SK-N-SH (cell line): ENCODE data around the gene TSC22D2.

Source experiments
- CHD2 ChIP-seq: fragments of 150-350 bp; IDR thresholded peaks from 2 replicates; pipeline ENCODE4 v1.6.1; 2018; ENCODE audit warnings: low read length; ENCODE audit not compliant: partially characterized antibody
- EZH2phosphoT487 ChIP-seq: fragments of 200-600 bp; sonication (generic); IDR thresholded peaks from 2 replicates; pipeline ENCODE4 v1.6.1; 2017; ENCODE audit warnings: low read depth, mixed run types, mild to moderate bottlenecking, antibody characterized with exemption, moderate library complexity, borderline replicate concordance
- JUND ChIP-seq: IDR thresholded peaks from 2 replicates; pipeline ENCODE4 v1.4.0; 2012
- MXI1 ChIP-seq: IDR thresholded peaks from 2 replicates; pipeline ENCODE4 v1.6.1; 2012; ENCODE audit warnings: mild to moderate bottlenecking, low read depth, low read length, improper control_type of control experiment
- NRF1 ChIP-seq: IDR thresholded peaks from 2 replicates; pipeline ENCODE4 v1.6.1; 2012; ENCODE audit warnings: low read depth, mild to moderate bottlenecking, low read length
- POLR2AphosphoS5 ChIP-seq: IDR thresholded peaks from 2 replicates; pipeline ENCODE4 v1.6.1; 2012; ENCODE audit warnings: low read depth, low read length
- RFX5 ChIP-seq: IDR thresholded peaks from 2 replicates; pipeline ENCODE4 v1.6.1; 2012; ENCODE audit warnings: mild to moderate bottlenecking, improper control_type of control experiment, low read length
- SIN3A ChIP-seq: IDR thresholded peaks from 2 replicates; pipeline ENCODE4 v1.6.1; 2012; ENCODE audit warnings: low read depth, mild to moderate bottlenecking, low read length, moderate library complexity, borderline replicate concordance
- ZBTB33 ChIP-seq: IDR thresholded peaks from 2 replicates; pipeline ENCODE4 v1.4.0; 2012; ENCODE audit warnings: low read depth, borderline replicate concordance
- TF ChIP-seq, protein P1 (sequence below): fragments of 200-600 bp; sonication (generic); IDR thresholded peaks from 2 replicates; pipeline ENCODE4 v1.6.1; 2017; ENCODE audit warnings: antibody characterized with exemption, mild to moderate bottlenecking, moderate library complexity
- TF ChIP-seq, protein P2 (sequence below): IDR thresholded peaks from 2 replicates; pipeline ENCODE4 v1.4.0; 2012; ENCODE audit warnings: low read depth
- TF ChIP-seq, protein P3 (sequence below): IDR thresholded peaks from 2 replicates; pipeline ENCODE4 v1.4.0; 2012; ENCODE audit warnings: low read depth, borderline replicate concordance
- TF ChIP-seq, protein P4 (sequence below): IDR thresholded peaks from 2 replicates; pipeline ENCODE4 v1.6.1; 2012; ENCODE audit warnings: mild to moderate bottlenecking, low read depth, low read length, moderate library complexity

- TF ChIP-seq, protein P1, sequence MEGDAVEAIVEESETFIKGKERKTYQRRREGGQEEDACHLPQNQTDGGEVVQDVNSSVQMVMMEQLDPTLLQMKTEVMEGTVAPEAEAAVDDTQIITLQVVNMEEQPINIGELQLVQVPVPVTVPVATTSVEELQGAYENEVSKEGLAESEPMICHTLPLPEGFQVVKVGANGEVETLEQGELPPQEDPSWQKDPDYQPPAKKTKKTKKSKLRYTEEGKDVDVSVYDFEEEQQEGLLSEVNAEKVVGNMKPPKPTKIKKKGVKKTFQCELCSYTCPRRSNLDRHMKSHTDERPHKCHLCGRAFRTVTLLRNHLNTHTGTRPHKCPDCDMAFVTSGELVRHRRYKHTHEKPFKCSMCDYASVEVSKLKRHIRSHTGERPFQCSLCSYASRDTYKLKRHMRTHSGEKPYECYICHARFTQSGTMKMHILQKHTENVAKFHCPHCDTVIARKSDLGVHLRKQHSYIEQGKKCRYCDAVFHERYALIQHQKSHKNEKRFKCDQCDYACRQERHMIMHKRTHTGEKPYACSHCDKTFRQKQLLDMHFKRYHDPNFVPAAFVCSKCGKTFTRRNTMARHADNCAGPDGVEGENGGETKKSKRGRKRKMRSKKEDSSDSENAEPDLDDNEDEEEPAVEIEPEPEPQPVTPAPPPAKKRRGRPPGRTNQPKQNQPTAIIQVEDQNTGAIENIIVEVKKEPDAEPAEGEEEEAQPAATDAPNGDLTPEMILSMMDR, result no peak
- TF ChIP-seq EZH2phosphoT487 (no peak), MXI1 (no peak), JUND (no peak), POLR2AphosphoS5 (no peak), CHD2 (no peak), SIN3A (no peak), NRF1 (no peak), RFX5 (no peak), ZBTB33 (no peak)
- TF ChIP-seq, protein P2, sequence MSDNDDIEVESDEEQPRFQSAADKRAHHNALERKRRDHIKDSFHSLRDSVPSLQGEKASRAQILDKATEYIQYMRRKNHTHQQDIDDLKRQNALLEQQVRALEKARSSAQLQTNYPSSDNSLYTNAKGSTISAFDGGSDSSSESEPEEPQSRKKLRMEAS, result no peak
- TF ChIP-seq, protein P3, sequence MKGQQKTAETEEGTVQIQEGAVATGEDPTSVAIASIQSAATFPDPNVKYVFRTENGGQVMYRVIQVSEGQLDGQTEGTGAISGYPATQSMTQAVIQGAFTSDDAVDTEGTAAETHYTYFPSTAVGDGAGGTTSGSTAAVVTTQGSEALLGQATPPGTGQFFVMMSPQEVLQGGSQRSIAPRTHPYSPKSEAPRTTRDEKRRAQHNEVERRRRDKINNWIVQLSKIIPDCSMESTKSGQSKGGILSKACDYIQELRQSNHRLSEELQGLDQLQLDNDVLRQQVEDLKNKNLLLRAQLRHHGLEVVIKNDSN, result no peak
- TF ChIP-seq, protein P4, sequence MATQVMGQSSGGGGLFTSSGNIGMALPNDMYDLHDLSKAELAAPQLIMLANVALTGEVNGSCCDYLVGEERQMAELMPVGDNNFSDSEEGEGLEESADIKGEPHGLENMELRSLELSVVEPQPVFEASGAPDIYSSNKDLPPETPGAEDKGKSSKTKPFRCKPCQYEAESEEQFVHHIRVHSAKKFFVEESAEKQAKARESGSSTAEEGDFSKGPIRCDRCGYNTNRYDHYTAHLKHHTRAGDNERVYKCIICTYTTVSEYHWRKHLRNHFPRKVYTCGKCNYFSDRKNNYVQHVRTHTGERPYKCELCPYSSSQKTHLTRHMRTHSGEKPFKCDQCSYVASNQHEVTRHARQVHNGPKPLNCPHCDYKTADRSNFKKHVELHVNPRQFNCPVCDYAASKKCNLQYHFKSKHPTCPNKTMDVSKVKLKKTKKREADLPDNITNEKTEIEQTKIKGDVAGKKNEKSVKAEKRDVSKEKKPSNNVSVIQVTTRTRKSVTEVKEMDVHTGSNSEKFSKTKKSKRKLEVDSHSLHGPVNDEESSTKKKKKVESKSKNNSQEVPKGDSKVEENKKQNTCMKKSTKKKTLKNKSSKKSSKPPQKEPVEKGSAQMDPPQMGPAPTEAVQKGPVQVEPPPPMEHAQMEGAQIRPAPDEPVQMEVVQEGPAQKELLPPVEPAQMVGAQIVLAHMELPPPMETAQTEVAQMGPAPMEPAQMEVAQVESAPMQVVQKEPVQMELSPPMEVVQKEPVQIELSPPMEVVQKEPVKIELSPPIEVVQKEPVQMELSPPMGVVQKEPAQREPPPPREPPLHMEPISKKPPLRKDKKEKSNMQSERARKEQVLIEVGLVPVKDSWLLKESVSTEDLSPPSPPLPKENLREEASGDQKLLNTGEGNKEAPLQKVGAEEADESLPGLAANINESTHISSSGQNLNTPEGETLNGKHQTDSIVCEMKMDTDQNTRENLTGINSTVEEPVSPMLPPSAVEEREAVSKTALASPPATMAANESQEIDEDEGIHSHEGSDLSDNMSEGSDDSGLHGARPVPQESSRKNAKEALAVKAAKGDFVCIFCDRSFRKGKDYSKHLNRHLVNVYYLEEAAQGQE, result no peak
Measured at GRCh38 chr3:150495149-150495548, 87.1 kb downstream of the TSC22D2 start.
